Endothelial cell of umbilical vein (primary cell): ENCODE data around the gene CELF2. TPM values are rescaled to one million over a fixed set of nuclear protein-coding genes. Genes with fewer than 3 reads are reported as not detected.

ENCODE experiments used
- BruUV-seq: library from RNA; stranded (reverse); fragments of 400-500 nt; replicated peaks from 2 replicates; lab custom pipeline; 2021; lab: Mats Ljungman, UMichigan
- CTCF ChIA-PET: fragments of 300-600, 350-600 bp; sonication (Branson Sonifier 250); formaldehyde crosslinking; loops from one replicate; lab custom pipeline; 2021; ENCODE audit warnings: antibody characterized with exemption, inconsistent platforms; lab: Charles Lee
- POLR2A ChIA-PET: fragments of 300-600, 350-600 bp; sonication (Branson Sonifier 250); formaldehyde crosslinking; loops from one replicate; lab custom pipeline; 2021; ENCODE audit warnings: antibody characterized with exemption, inconsistent platforms; lab: Charles Lee
- DNase-seq: peaks from one replicate; pipeline ENCODE4 v3.0.0-alpha.2; 2011; ENCODE audit warnings: low read depth, low spot score
- FAIRE-seq: peaks from 2 replicates; lab custom pipeline; 2011; peaks lifted over from hg19 to GRCh38; lab: Jason Lieb, UNC
- H2AFZ ChIP-seq: 2 replicates; pipeline ENCODE4 v1.6.0; 2012; ENCODE audit warnings: low read depth, low read length, control low read depth, inconsistent platforms
- H3K27ac ChIP-seq: 2 replicates; pipeline ENCODE4 v1.5.1; 2011; ENCODE audit warnings: low read depth, mild to moderate bottlenecking, control low read depth, low read length, moderate library complexity; ENCODE audit not compliant: insufficient read depth
- H3K27me3 ChIP-seq, 2 experiments: 2 replicates each; pipeline versions ENCODE4 v1.6.0 to v1.6.1; 2011; ENCODE audit warnings: low read length in 2 of 2, mixed read lengths in 1 of 2; ENCODE audit not compliant: control insufficient read depth in 2 of 2, insufficient read depth in 2 of 2
- H3K36me3 ChIP-seq, 2 experiments: 2 replicates in 1 of 2; 3 replicates in 1 of 2; pipeline ENCODE4 v1.5.1; 2011; ENCODE audit warnings: low read length in 2 of 2, mild to moderate bottlenecking in 1 of 2, moderate library complexity in 1 of 2; ENCODE audit not compliant: control insufficient read depth in 2 of 2, insufficient read depth in 2 of 2; ENCODE audit errors: extremely low read depth in 1 of 2
- H3K4me1 ChIP-seq: 3 replicates; pipeline ENCODE4 v1.5.1; 2011; ENCODE audit warnings: mild to moderate bottlenecking, low read length; ENCODE audit not compliant: control insufficient read depth, insufficient read depth; ENCODE audit errors: extremely low read depth
- H3K4me2 ChIP-seq: 2 replicates; pipeline ENCODE4 v1.6.1; 2011; ENCODE audit warnings: low read length, control low read depth, mixed read lengths; ENCODE audit not compliant: insufficient read depth
- H3K4me3 ChIP-seq, 3 experiments: fragments of 200-600 bp in 1 of 3; sonication (generic), shearing (Covaris generic) in 1 of 3; replicated peaks in 1 of 3; 2 replicates each; pipeline ENCODE4 v1.5.1; 2011 to 2016; ENCODE audit warnings: control low read depth in 3 of 3, low read length in 3 of 3, mild to moderate bottlenecking in 2 of 3, inconsistent platforms in 1 of 3, low read depth in 1 of 3, moderate library complexity in 1 of 3; ENCODE audit not compliant: insufficient read depth in 1 of 3
- H3K79me2 ChIP-seq: 2 replicates; pipeline ENCODE4 v1.6.0; 2012; ENCODE audit warnings: low read length, inconsistent platforms; ENCODE audit not compliant: control insufficient read depth, insufficient read depth
- H3K9ac ChIP-seq: replicated peaks from 2 replicates; pipeline ENCODE3; 2011; ENCODE audit warnings: low read length, control low read depth; ENCODE audit not compliant: insufficient read depth; ENCODE audit errors: extremely low read depth
- H3K9me1 ChIP-seq: replicated peaks from 3 replicates; pipeline ENCODE4 v1.6.0; 2011; ENCODE audit warnings: mild to moderate bottlenecking, low read length; ENCODE audit not compliant: control insufficient read depth, insufficient read depth; ENCODE audit errors: extremely low read depth
- H3K9me3 ChIP-seq: replicated peaks from 2 replicates; pipeline ENCODE4 v1.5.1; 2012; ENCODE audit warnings: low read length, inconsistent platforms; ENCODE audit not compliant: control insufficient read depth, insufficient read depth
- H4K20me1 ChIP-seq: replicated peaks from 2 replicates; pipeline ENCODE3; 2011; ENCODE audit warnings: mild to moderate bottlenecking, low read length; ENCODE audit not compliant: control insufficient read depth, insufficient read depth; ENCODE audit errors: extremely low read depth
- EZH2 ChIP-seq: IDR thresholded peaks from 2 replicates; pipeline ENCODE4 v1.6.1; 2012; ENCODE audit warnings: borderline replicate concordance, low read depth, mild to moderate bottlenecking, moderate library complexity, low read length, inconsistent platforms; ENCODE audit not compliant: severe bottlenecking
- FOS ChIP-seq: IDR thresholded peaks from 2 replicates; pipeline ENCODE4 v1.6.1; 2011; ENCODE audit warnings: mild to moderate bottlenecking, low read length, moderate library complexity, borderline replicate concordance; ENCODE audit not compliant: insufficient read depth
- GATA2 ChIP-seq: IDR thresholded peaks from 2 replicates; pipeline ENCODE4 v1.7.0; 2011; ENCODE audit warnings: low read depth, mild to moderate bottlenecking, moderate library complexity, mixed read lengths, low read length; ENCODE audit not compliant: insufficient read length, insufficient read depth
- JUN ChIP-seq: IDR thresholded peaks from 2 replicates; pipeline ENCODE4 v1.6.1; 2011; ENCODE audit warnings: borderline replicate concordance, low read depth; ENCODE audit not compliant: insufficient read length, insufficient read depth
- MYC ChIP-seq: IDR thresholded peaks from one replicate; pipeline ENCODE4 v1.6.1; 2011; ENCODE audit warnings: mild to moderate bottlenecking, low read depth, low read length
- POLR2A ChIP-seq: IDR thresholded peaks from 2 replicates; pipeline ENCODE4 v1.6.1; 2012; ENCODE audit warnings: low read depth, mild to moderate bottlenecking, control low read depth, low read length
- POLR2AphosphoS5 ChIP-seq: IDR thresholded peaks from 2 replicates; pipeline ENCODE4 v1.6.1; 2012; ENCODE audit warnings: low read depth, mild to moderate bottlenecking, control low read depth, low read length, moderate library complexity; ENCODE audit not compliant: insufficient read depth
- dilution Hi-C: fragments of 300-500 bp; cut with MboI; formaldehyde crosslinking; loops from one replicate; pipeline ENCODE4 v1.15.0; 2019; ENCODE audit warnings: low sequenced_read_pairs; ENCODE audit not compliant: extremely low pct_ligation_motif_present
- intact Hi-C: fragments of 100-400 bp; cut with micrococcal nuclease; formaldehyde crosslinking; loops from one replicate; pipeline ENCODE4 v1.10.0; 2022
- polyA plus RNA-seq, 4 experiments: library from polyadenylated mRNA; depleted of rRNA in 3 of 4; stranded (reverse) in 3 of 4; unstranded in 1 of 4; fragments of >200 nt; gene quantifications; 2 replicates each; pipeline versions ENCODE4 v1.2.1 to v1.2.3, GENCODE V29; 2011 to 2012; ENCODE audit warnings: missing spikeins in 1 of 4
- total RNA-seq: library from RNA; stranded (reverse); gene quantifications from 2 replicates; pipeline ENCODE4 v1.2.3, GENCODE V29; 2021
- TF ChIP-seq, protein P1 (sequence below): IDR thresholded peaks from 2 replicates; pipeline ENCODE4 v1.6.1; 2011; ENCODE audit not compliant: insufficient read depth, insufficient read length
- TF ChIP-seq, protein P2 (sequence below), 2 donors: IDR thresholded peaks; 1 replicate in 1 of 2; 2 replicates in 1 of 2; pipeline ENCODE4 v1.5.1; 2011; ENCODE audit warnings: low read length in 2 of 2, mild to moderate bottlenecking in 2 of 2, moderate library complexity in 2 of 2, control low read depth in 1 of 2, inconsistent platforms in 1 of 2, low read depth in 1 of 2; ENCODE audit not compliant: insufficient read depth in 1 of 2; ENCODE audit errors: extremely low read depth in 1 of 2

The CELF2 gene
- total and polyA plus RNA-seq, 2 donors (not counting 3 experiments of a cell fraction or from before 2014, with no cell fraction given) = 21.6 to 42.6 TPM

DNA sequence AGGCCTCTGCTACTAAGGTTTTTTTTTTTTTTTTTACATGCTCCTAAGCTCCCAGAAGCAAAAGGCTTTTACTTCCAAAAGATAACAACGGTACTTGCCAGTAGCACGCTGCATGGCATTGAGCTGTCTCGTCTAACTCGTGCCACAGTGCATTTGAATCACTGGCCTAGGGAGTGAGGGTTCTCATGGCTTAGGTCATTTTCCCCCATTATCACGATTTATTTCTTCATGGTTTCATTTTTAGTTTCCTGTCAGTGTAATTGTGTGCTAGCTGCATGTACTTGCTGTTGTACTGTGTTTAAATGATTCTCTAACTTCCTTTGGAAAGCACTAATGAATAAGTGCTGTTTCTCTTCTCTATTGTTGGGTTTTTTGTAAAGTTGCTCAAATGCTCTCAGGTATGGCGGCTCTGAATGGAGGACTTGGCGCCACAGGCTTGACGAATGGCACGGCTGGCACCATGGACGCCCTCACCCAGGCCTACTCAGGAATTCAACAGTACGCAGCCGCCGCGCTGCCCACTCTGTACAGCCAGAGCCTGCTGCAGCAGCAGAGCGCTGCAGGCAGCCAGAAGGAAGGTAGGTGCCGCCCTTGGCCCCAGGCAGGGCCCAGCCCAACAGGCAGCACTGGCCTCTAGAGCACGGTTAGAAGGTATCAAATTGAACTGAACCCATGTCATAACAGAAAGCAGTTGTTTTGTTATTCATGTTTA lies 303.3 kb downstream of the CELF2 start:
- intact Hi-C loops = no loop called here
- Histone ChIP-seq H3K27ac (no peak overlapping the region), H3K27me3 (no peaks in the 10 kb centered on the region), H3K9me3 (no peaks in the 10 kb centered on the region), H3K9me1 (no peaks in the 10 kb centered on the region), H2AFZ (no peak overlapping the region), H3K79me2 (no peaks in the 10 kb centered on the region), H3K36me3 (peaks cover 0 to 1% of the 10 kb centered on the region in 2 experiments), H3K4me3 (no peak overlapping the region), H4K20me1 (no peaks in the 10 kb centered on the region), H3K4me1 (peaks cover 4% of the 10 kb centered on the region), H3K9ac (no peak overlapping the region), H3K4me2 (no peak overlapping the region)
- dilution Hi-C loops = no loop called here
- FAIRE-seq (no peak), DNase-seq (no peak)
- ChIA-PET POLR2A (no interaction called here), CTCF (no interaction called here)
- BruUV-seq = no TSS peak
- TF ChIP-seq EZH2 = no peak
- TF ChIP-seq, protein P1, sequence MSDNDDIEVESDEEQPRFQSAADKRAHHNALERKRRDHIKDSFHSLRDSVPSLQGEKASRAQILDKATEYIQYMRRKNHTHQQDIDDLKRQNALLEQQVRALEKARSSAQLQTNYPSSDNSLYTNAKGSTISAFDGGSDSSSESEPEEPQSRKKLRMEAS = no peak

DNA sequence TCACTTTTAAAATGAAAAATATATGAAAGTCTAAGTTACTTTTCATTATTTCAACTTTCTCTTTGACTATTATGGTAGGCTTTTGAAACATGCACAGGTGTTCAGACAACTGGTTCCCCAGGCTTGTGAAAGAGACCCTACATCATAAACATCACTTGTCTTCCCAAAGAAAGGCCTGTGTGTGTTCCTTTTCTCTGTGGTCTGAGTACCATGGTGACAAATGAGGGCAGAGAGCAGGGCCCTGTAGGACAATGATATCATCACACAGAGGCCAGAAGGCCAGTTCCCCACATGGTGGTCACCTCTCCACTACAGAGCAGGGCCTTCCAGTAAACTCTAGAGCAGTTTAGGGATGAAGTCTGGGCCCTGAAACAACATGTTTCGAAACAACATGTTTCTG lies 305.0 kb downstream of the CELF2 start:
- Histone ChIP-seq H3K27ac (no peak overlapping the region), H3K4me1 (peaks cover under 1% of the 10 kb centered on the region), H3K9me3 (no peaks in the 10 kb centered on the region), H3K36me3 (peaks cover 0 to 1% of the 10 kb centered on the region in 2 experiments), H3K79me2 (no peaks in the 10 kb centered on the region), H3K4me3 (no peak overlapping the region), H3K9me1 (no peaks in the 10 kb centered on the region), H4K20me1 (no peaks in the 10 kb centered on the region), H3K27me3 (no peaks in the 10 kb centered on the region), H3K9ac (no peak overlapping the region), H3K4me2 (no peak overlapping the region), H2AFZ (no peak overlapping the region)
- CTCF ChIA-PET = no interaction called here
- POLR2A ChIA-PET = no interaction called here
- intact Hi-C loops (no loop called here), dilution Hi-C loops (no loop called here)
- BruUV-seq = no TSS peak
- TF ChIP-seq GATA2 = no peak
- no peak for TF ChIP-seq FOS
- TF ChIP-seq, protein P2, sequence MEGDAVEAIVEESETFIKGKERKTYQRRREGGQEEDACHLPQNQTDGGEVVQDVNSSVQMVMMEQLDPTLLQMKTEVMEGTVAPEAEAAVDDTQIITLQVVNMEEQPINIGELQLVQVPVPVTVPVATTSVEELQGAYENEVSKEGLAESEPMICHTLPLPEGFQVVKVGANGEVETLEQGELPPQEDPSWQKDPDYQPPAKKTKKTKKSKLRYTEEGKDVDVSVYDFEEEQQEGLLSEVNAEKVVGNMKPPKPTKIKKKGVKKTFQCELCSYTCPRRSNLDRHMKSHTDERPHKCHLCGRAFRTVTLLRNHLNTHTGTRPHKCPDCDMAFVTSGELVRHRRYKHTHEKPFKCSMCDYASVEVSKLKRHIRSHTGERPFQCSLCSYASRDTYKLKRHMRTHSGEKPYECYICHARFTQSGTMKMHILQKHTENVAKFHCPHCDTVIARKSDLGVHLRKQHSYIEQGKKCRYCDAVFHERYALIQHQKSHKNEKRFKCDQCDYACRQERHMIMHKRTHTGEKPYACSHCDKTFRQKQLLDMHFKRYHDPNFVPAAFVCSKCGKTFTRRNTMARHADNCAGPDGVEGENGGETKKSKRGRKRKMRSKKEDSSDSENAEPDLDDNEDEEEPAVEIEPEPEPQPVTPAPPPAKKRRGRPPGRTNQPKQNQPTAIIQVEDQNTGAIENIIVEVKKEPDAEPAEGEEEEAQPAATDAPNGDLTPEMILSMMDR (IDR thresholded peaks at IDR 0.05; ENCODE audit: extremely low read depth in 1 of 2, insufficient read depth in 1 of 2, low read depth in 1 of 2, low read length in 2 of 2) = no peak
- no peak for TF ChIP-seq JUN
- no peak for TF ChIP-seq POLR2AphosphoS5
- TF ChIP-seq, protein P1 = no peak
- no peak for TF ChIP-seq EZH2
- TF ChIP-seq POLR2A = no peak
- no peak for TF ChIP-seq MYC
- FAIRE-seq = no peak
- no peak for DNase-seq
